HL-60 (cell line): ENCODE measurements around the gene NUAK2.
"Not testable (repeated sequence)": the region's sequence is repeated elsewhere in the genome, so short reads cannot be mapped to it uniquely, and the experiment has no call there.

Experiments used
- DNase-seq, 2 experiments: peaks; one replicate each; pipeline ENCODE4 v3.0.0-alpha.2; 2010 to 2020; ENCODE audit warnings: low read depth in 1 of 2, low spot score in 1 of 2
- H3K27ac ChIP-seq: fragments of 250-450 bp; sonication (Bioruptor Pico); replicated peaks from 2 replicates; pipeline ENCODE4 v1.5.1; 2020; ENCODE audit warnings: mild to moderate bottlenecking, moderate library complexity
- H3K27me3 ChIP-seq: fragments of 250-450 bp; sonication (Bioruptor Pico); 2 replicates; pipeline ENCODE4 v1.5.1; 2021; ENCODE audit warnings: mild to moderate bottlenecking, moderate library complexity; ENCODE audit not compliant: insufficient read depth, poor library complexity, severe bottlenecking
- H3K4me3 ChIP-seq: replicated peaks from 2 replicates; pipeline ENCODE4 v1.5.1; 2011; ENCODE audit warnings: mild to moderate bottlenecking, control low read depth, low read length; ENCODE audit not compliant: insufficient read depth
- GABPA ChIP-seq: IDR thresholded peaks from 2 replicates; pipeline ENCODE4 v1.6.1; 2012; ENCODE audit warnings: low read depth
- POLR2AphosphoS5 ChIP-seq: IDR thresholded peaks from 2 replicates; pipeline ENCODE4 v1.6.1; 2012; ENCODE audit warnings: low read depth
- SPI1 ChIP-seq: IDR thresholded peaks from 2 replicates; pipeline ENCODE4 v1.6.1; 2012; ENCODE audit warnings: low read depth, mild to moderate bottlenecking, borderline replicate concordance
- TF ChIP-seq, protein P1 (sequence below): IDR thresholded peaks from one replicate; pipeline ENCODE4 v1.5.1; 2011; ENCODE audit warnings: low read length, control low read depth, inconsistent platforms; ENCODE audit not compliant: insufficient read depth
- TF ChIP-seq, protein P2 (sequence below): IDR thresholded peaks from 2 replicates; pipeline ENCODE4 v1.6.1; 2012; ENCODE audit warnings: low read depth; ENCODE audit not compliant: insufficient replicate concordance

NUAK2 gene

DNA sequence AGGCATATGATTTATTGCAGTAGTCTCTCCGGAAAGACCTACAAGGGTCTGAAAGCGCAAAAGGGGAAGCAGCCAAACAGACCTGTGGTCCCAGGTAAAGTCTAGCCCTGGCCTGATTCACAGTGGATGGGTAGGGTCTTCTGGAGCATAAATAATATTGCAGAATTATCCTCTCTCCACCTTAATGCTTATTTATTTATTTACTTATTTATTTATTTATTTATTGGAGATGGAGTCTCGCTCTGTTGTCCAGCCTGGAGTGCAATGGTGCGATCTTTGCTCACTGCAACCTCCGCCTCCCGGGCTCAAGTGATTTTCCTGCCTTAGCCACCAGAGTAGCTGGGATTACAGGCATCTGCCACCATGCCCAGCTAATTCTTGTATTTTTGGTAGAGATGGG, 46.9 kb upstream of the NUAK2 start:
- no peak for DNase-seq
- H3K27me3 ChIP-seq, result peaks cover 15% of the 10 kb centered on the region
- TF ChIP-seq, protein P1, sequence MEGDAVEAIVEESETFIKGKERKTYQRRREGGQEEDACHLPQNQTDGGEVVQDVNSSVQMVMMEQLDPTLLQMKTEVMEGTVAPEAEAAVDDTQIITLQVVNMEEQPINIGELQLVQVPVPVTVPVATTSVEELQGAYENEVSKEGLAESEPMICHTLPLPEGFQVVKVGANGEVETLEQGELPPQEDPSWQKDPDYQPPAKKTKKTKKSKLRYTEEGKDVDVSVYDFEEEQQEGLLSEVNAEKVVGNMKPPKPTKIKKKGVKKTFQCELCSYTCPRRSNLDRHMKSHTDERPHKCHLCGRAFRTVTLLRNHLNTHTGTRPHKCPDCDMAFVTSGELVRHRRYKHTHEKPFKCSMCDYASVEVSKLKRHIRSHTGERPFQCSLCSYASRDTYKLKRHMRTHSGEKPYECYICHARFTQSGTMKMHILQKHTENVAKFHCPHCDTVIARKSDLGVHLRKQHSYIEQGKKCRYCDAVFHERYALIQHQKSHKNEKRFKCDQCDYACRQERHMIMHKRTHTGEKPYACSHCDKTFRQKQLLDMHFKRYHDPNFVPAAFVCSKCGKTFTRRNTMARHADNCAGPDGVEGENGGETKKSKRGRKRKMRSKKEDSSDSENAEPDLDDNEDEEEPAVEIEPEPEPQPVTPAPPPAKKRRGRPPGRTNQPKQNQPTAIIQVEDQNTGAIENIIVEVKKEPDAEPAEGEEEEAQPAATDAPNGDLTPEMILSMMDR, result no peak
- no peak for TF ChIP-seq POLR2AphosphoS5
- TF ChIP-seq SPI1, result no peak
- TF ChIP-seq, protein P2, sequence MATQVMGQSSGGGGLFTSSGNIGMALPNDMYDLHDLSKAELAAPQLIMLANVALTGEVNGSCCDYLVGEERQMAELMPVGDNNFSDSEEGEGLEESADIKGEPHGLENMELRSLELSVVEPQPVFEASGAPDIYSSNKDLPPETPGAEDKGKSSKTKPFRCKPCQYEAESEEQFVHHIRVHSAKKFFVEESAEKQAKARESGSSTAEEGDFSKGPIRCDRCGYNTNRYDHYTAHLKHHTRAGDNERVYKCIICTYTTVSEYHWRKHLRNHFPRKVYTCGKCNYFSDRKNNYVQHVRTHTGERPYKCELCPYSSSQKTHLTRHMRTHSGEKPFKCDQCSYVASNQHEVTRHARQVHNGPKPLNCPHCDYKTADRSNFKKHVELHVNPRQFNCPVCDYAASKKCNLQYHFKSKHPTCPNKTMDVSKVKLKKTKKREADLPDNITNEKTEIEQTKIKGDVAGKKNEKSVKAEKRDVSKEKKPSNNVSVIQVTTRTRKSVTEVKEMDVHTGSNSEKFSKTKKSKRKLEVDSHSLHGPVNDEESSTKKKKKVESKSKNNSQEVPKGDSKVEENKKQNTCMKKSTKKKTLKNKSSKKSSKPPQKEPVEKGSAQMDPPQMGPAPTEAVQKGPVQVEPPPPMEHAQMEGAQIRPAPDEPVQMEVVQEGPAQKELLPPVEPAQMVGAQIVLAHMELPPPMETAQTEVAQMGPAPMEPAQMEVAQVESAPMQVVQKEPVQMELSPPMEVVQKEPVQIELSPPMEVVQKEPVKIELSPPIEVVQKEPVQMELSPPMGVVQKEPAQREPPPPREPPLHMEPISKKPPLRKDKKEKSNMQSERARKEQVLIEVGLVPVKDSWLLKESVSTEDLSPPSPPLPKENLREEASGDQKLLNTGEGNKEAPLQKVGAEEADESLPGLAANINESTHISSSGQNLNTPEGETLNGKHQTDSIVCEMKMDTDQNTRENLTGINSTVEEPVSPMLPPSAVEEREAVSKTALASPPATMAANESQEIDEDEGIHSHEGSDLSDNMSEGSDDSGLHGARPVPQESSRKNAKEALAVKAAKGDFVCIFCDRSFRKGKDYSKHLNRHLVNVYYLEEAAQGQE, result no peak
- TF ChIP-seq GABPA, result no peak
- no peak overlapping the region for H3K4me3 ChIP-seq
- no peak overlapping the region for H3K27ac ChIP-seq

DNA sequence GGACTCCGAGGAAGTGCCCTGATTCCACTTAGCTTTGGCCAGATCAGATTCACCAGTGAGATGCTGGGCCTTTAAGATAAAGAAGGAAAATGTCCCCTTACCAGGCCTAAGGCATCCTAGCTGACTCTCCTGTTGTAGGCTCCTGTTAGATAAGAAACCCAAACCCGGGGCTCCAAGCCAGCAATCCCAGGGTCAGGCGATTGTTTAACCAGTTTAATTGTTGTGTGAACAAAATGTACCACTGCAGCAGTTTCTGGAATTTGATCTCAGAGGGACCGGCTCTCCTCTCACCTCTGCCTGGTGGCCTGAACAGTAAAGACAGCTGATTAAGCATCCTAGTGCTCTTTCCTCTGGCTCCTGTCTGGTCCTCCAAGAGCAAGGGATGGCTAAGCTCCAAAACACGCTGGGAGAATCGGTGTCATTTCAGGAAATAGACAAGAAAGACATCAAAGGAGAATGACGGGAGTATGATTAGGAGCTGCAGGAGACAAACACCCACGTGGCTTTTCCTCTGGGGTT, 44.5 kb upstream of the NUAK2 start:
- DNase-seq, result no peak
- no peak overlapping the region for H3K27ac ChIP-seq
- no peak overlapping the region for H3K4me3 ChIP-seq
- H3K27me3 ChIP-seq, result peaks cover 15% of the 10 kb centered on the region
- TF ChIP-seq, protein P2, result no peak
- TF ChIP-seq SPI1 (no peak), POLR2AphosphoS5 (no peak), GABPA (no peak)
- TF ChIP-seq, protein P1, result no peak

DNA sequence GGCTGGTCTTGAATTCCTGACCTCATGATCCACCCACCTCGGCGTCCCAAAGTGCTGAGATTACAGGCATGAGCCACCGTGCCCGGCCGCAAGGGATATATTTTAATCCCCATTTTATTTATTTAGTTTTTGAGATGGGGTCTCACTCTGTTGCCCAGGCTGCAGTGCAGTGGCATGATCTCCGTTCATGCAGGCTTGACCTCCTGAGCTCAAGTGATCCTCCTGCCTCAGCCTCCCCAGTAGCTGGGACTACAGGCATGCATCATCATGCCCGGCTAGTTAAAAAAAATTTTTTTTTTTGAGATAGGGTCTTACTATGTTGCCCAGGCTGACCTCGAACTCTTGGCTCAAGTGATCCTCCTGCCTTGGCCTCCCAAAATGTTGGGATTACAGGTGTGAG, 43.5 kb upstream of the NUAK2 start:
- not testable (repeated sequence) for H3K4me3 ChIP-seq, DNase-seq, H3K27ac ChIP-seq
- peaks cover 16% of the 10 kb centered on the region for H3K27me3 ChIP-seq

GRCh38 chr1:205360891-205361290, 39.3 kb upstream of the NUAK2 start:
- peaks cover 18% of the 10 kb centered on the region for H3K27me3 ChIP-seq
- TF ChIP-seq, protein P1, result no peak
- TF ChIP-seq SPI1 (no peak), POLR2AphosphoS5 (no peak), GABPA (no peak)
- TF ChIP-seq, protein P2, result no peak
- DNase-seq, result no peak
- no peak overlapping the region for H3K4me3 ChIP-seq
- no peak overlapping the region for H3K27ac ChIP-seq
